H9 (cell line): ENCODE measurements around the gene PIK3CG. TPM values are rescaled to one million over a fixed set of nuclear protein-coding genes. Genes with fewer than 3 reads are reported as not detected.

Experiments
- DNase-seq: peaks from one replicate; pipeline ENCODE4 v3.0.0-alpha.2; 2017
- H2AFZ ChIP-seq: one replicate; pipeline ENCODE4 v1.6.1; 2013; ENCODE audit warnings: mild to moderate bottlenecking, low read length, control low read depth, moderate library complexity
- H2AK5ac ChIP-seq: 2 replicates; pipeline ENCODE4 v1.6.1; 2013; ENCODE audit warnings: low read length, control low read depth, mixed read lengths; ENCODE audit not compliant: insufficient read length
- H2BK120ac ChIP-seq: one replicate; pipeline ENCODE4 v1.6.1; 2013; ENCODE audit warnings: low read depth, mild to moderate bottlenecking, low read length, control low read depth, inconsistent platforms; ENCODE audit not compliant: poor library complexity, severe bottlenecking
- H2BK12ac ChIP-seq: 2 replicates; pipeline ENCODE4 v1.6.1; 2013; ENCODE audit warnings: low read length, control low read depth, mixed read lengths, low read depth; ENCODE audit not compliant: insufficient read length
- H2BK15ac ChIP-seq: 2 replicates; pipeline ENCODE4 v1.6.1; 2013; ENCODE audit warnings: low read depth, low read length, control low read depth
- H2BK20ac ChIP-seq: one replicate; pipeline ENCODE4 v1.6.1; 2013; ENCODE audit warnings: low read depth, mild to moderate bottlenecking, low read length, control low read depth, inconsistent platforms; ENCODE audit not compliant: poor library complexity, severe bottlenecking
- H2BK5ac ChIP-seq: 2 replicates; pipeline ENCODE4 v1.6.1; 2013; ENCODE audit warnings: low read length, control low read depth, mixed read lengths; ENCODE audit not compliant: insufficient read length
- H3K14ac ChIP-seq: 2 replicates; pipeline ENCODE4 v1.6.1; 2013; ENCODE audit warnings: low read length, control low read depth; ENCODE audit not compliant: insufficient read depth
- H3K18ac ChIP-seq: 2 replicates; pipeline ENCODE4 v1.6.1; 2013; ENCODE audit warnings: low read depth, mild to moderate bottlenecking, mixed read lengths, low read length, control low read depth; ENCODE audit not compliant: insufficient read length
- H3K23ac ChIP-seq: 2 replicates; pipeline ENCODE4 v1.6.1; 2013; ENCODE audit warnings: low read length, control low read depth, mixed read lengths, low read depth; ENCODE audit not compliant: insufficient read length
- H3K23me2 ChIP-seq: 2 replicates; pipeline ENCODE4 v1.6.1; 2013; ENCODE audit warnings: low read depth, mild to moderate bottlenecking, mixed read lengths, low read length, control low read depth; ENCODE audit not compliant: insufficient read length, poor library complexity, severe bottlenecking
- H3K27ac ChIP-seq: 2 replicates; pipeline ENCODE4 v1.5.1; 2013; ENCODE audit warnings: low read length, control low read depth, mixed read lengths, low read depth; ENCODE audit not compliant: insufficient read length
- H3K27me3 ChIP-seq: 2 replicates; pipeline ENCODE4 v1.6.1; 2013; ENCODE audit warnings: low read length, control low read depth, inconsistent platforms; ENCODE audit not compliant: insufficient read depth
- H3K4ac ChIP-seq: 2 replicates; pipeline ENCODE4 v1.6.1; 2013; ENCODE audit warnings: low read depth, mild to moderate bottlenecking, control low read depth, inconsistent platforms, low read length, moderate library complexity
- H3K4me1 ChIP-seq: 2 replicates; pipeline ENCODE4 v1.6.1; 2013; ENCODE audit warnings: low read length, control low read depth, inconsistent platforms; ENCODE audit not compliant: insufficient read depth
- H3K4me2 ChIP-seq: 2 replicates; pipeline ENCODE4 v1.6.1; 2013; ENCODE audit warnings: low read length, control low read depth, mixed read lengths; ENCODE audit not compliant: insufficient read length, insufficient read depth
- H3K56ac ChIP-seq: 2 replicates; pipeline ENCODE4 v1.6.1; 2013; ENCODE audit warnings: low read depth, mild to moderate bottlenecking, mixed read lengths, low read length, control low read depth; ENCODE audit not compliant: insufficient read length
- H3K79me1 ChIP-seq: 2 replicates; pipeline ENCODE4 v1.6.1; 2013; ENCODE audit warnings: low read depth, mild to moderate bottlenecking, moderate library complexity, low read length, control low read depth, inconsistent platforms; ENCODE audit not compliant: insufficient read depth, poor library complexity, severe bottlenecking
- H3K79me2 ChIP-seq: 2 replicates; pipeline ENCODE4 v1.6.1; 2013; ENCODE audit warnings: low read length, control low read depth, inconsistent platforms; ENCODE audit not compliant: insufficient read depth
- H3K9ac ChIP-seq: 2 replicates; pipeline ENCODE4 v1.6.1; 2013; ENCODE audit warnings: low read length, control low read depth, mixed read lengths; ENCODE audit not compliant: insufficient read length; ENCODE audit errors: extremely low read depth
- H3K9me3 ChIP-seq: one replicate; pipeline ENCODE4 v1.6.1; 2013; ENCODE audit warnings: low read depth, low read length, inconsistent platforms; ENCODE audit not compliant: control insufficient read depth
- H3T11ph ChIP-seq: one replicate; pipeline ENCODE4 v1.6.1; 2013; ENCODE audit warnings: mild to moderate bottlenecking, low read length, control low read depth, inconsistent platforms
- H4K20me1 ChIP-seq: one replicate; pipeline ENCODE4 v1.6.1; 2013; ENCODE audit not compliant: control insufficient read depth, insufficient read length, insufficient read depth
- H4K5ac ChIP-seq: 2 replicates; pipeline ENCODE4 v1.6.1; 2013; ENCODE audit warnings: low read depth, mild to moderate bottlenecking, mixed read lengths, low read length, control low read depth; ENCODE audit not compliant: insufficient read length
- H4K8ac ChIP-seq: replicated peaks from 2 replicates; pipeline ENCODE4 v1.6.1; 2013; ENCODE audit warnings: low read length, control low read depth, mixed read lengths, low read depth; ENCODE audit not compliant: insufficient read length
- H4K91ac ChIP-seq: 2 replicates; pipeline ENCODE4 v1.6.1; 2013; ENCODE audit warnings: low read depth, mild to moderate bottlenecking, moderate library complexity, mixed read lengths, low read length, control low read depth; ENCODE audit not compliant: insufficient read length
- H3K27ac Mint-ChIP-seq, 3 experiments: 2 replicates in 2 of 3; 3 replicates in 1 of 3; pipeline ENCODE4 v1.8.0; 2020 to 2021; ENCODE audit warnings: mixed read lengths in 3 of 3, mild to moderate bottlenecking in 1 of 3, moderate library complexity in 1 of 3
- H3K27me3 Mint-ChIP-seq: 2 replicates; pipeline ENCODE4 v1.8.0; 2021; ENCODE audit warnings: low read depth, mild to moderate bottlenecking, moderate library complexity, mixed read lengths
- H3K36me3 Mint-ChIP-seq, 3 experiments: 2 replicates in 2 of 3; 3 replicates in 1 of 3; pipeline ENCODE4 v1.8.0; 2020 to 2021; ENCODE audit warnings: low read depth in 3 of 3, mixed read lengths in 3 of 3; ENCODE audit not compliant: insufficient read depth in 1 of 3
- H3K4me1 Mint-ChIP-seq, 2 experiments: 2 replicates each; pipeline ENCODE4 v1.8.0; 2020; ENCODE audit warnings: mixed read lengths in 2 of 2
- H3K4me3 Mint-ChIP-seq, 2 experiments: 2 replicates in 1 of 2; 3 replicates in 1 of 2; pipeline ENCODE4 v1.8.0; 2020 to 2021; ENCODE audit warnings: mild to moderate bottlenecking in 2 of 2, mixed read lengths in 2 of 2, moderate library complexity in 1 of 2
- H3K9me3 Mint-ChIP-seq, 2 experiments: 2 replicates in 1 of 2; 3 replicates in 1 of 2; pipeline ENCODE4 v1.8.0; 2020; ENCODE audit warnings: mild to moderate bottlenecking in 2 of 2, mixed read lengths in 2 of 2, moderate library complexity in 1 of 2
- CTCF ChIP-seq: fragments of 200-600 bp; sonication (generic); conservative IDR thresholded peaks from 3 replicates; pipeline ENCODE4 v1.8.0; 2021; ENCODE audit warnings: antibody characterized with exemption, mild to moderate bottlenecking
- WGBS: extraction: QIAGEN DNeasy Blood & Tissue Kit; methylation state at CpG from one replicate; pipeline ENCODE4 v1.1.7; 2013; ENCODE audit warnings: missing lambda C conversion rate, low lambda C conversion rate, mixed read lengths; ENCODE audit not compliant: insufficient read length; ENCODE audit errors: extremely low coverage; 5-methylcytosine and 5-hydroxymethylcytosine counted together
- total RNA-seq: library from RNA; stranded (reverse); gene quantifications from 2 replicates; pipeline ENCODE4 v1.2.1, GENCODE V29; 2021

Gene PIK3CG
- total RNA-seq, 1 experiment from 2014 or later: not detected

- DNase-seq: no peak
- no peaks in the 10 kb centered on the region for H3K4me1 ChIP-seq
- no peak overlapping the region for H2BK5ac ChIP-seq
- H3K27ac Mint-ChIP-seq: no peak overlapping the region
- H3K27me3 ChIP-seq: no peaks in the 10 kb centered on the region
- no peak overlapping the region for H2BK12ac ChIP-seq
- H4K8ac ChIP-seq: no peak overlapping the region
- H3K23ac ChIP-seq: no peak overlapping the region
- H3K14ac ChIP-seq: no peak overlapping the region
- no peak overlapping the region for H4K91ac ChIP-seq
- WGBS: no CpG with 5 or more reads among the region's 1 CpG
- H2BK15ac ChIP-seq: no peak overlapping the region
- no peaks in the 10 kb centered on the region for H3K36me3 Mint-ChIP-seq
- no peak overlapping the region for H3K27ac ChIP-seq
- no peak overlapping the region for H3K4me3 Mint-ChIP-seq
- H3K9ac ChIP-seq: no peak overlapping the region
- no peaks in the 10 kb centered on the region; the same call in 1 of the 2 replicates for H3K27me3 Mint-ChIP-seq
- no peak overlapping the region for H2AK5ac ChIP-seq
- no peak overlapping the region for H3K56ac ChIP-seq
- no peak overlapping the region for H3K4me2 ChIP-seq
- 0 out of 5 replicates have a peak, but pooled peaks cover 0 to 2% of the 10 kb centered on the region in 2 experiments for H3K9me3 Mint-ChIP-seq
- no peak overlapping the region for H3K18ac ChIP-seq
- no peaks in the 10 kb centered on the region for H3K23me2 ChIP-seq
- no peak overlapping the region for H4K5ac ChIP-seq
- H3K79me2 ChIP-seq: no peaks in the 10 kb centered on the region
- no peak for TF ChIP-seq CTCF
- H2AFZ ChIP-seq: no peak overlapping the region
- no peaks in the 10 kb centered on the region for H4K20me1 ChIP-seq
- H3K79me1 ChIP-seq: no peaks in the 10 kb centered on the region
- no peak overlapping the region for H2BK20ac ChIP-seq
- no peaks in the 10 kb centered on the region for H3K9me3 ChIP-seq
- H3T11ph ChIP-seq: no peak overlapping the region
- no peak overlapping the region for H2BK120ac ChIP-seq
- H3K4me1 Mint-ChIP-seq: no peaks in the 10 kb centered on the region
- no peak overlapping the region for H3K4ac ChIP-seq
Observed at GRCh38 chr7:106869954-106870353, 4.9 kb downstream of the PIK3CG start.
